Right atrium auricular region (tissue), 2 donors: ENCODE results near the gene KMT2E. TPM values are rescaled to one million over a fixed set of nuclear protein-coding genes. Genes with fewer than 3 reads are reported as not detected.

ENCODE experiments used
- DNase-seq: peaks from one replicate; pipeline ENCODE4 v3.0.0-alpha.2; 2019; ENCODE audit warnings: low spot score
- H3K27ac ChIP-seq, 2 donors: fragments of 200-600 bp; sonication (generic); 1 replicate in 1 of 2; 2 replicates in 1 of 2; pipeline ENCODE4 v1.5.1; 2016 to 2019
- H3K27me3 ChIP-seq, 2 donors: fragments of 200-600 bp; sonication (generic); one replicate each; pipeline versions ENCODE4 v1.5.1 to v1.6.0; 2017 to 2019
- H3K36me3 ChIP-seq: fragments of 200-600 bp; sonication (generic); one replicate; pipeline ENCODE4 v1.5.1; 2016
- H3K4me1 ChIP-seq, 2 donors: fragments of 200-600 bp; sonication (generic); one replicate each; pipeline versions ENCODE4 v1.5.1 to v1.6.0; 2017 to 2019
- H3K4me3 ChIP-seq, 2 donors: fragments of 200-600 bp; sonication (generic); 1 replicate in 1 of 2; 2 replicates in 1 of 2; pipeline ENCODE4 v1.5.1; 2017 to 2019; ENCODE audit warnings: mild to moderate bottlenecking in 1 of 2, moderate library complexity in 1 of 2
- H3K9me3 ChIP-seq, 2 donors: fragments of 200-600 bp; sonication (generic); one replicate each; pipeline ENCODE4 v1.5.1; 2019
- CTCF ChIP-seq, 2 donors: fragments of 200-600 bp; sonication (generic); IDR thresholded peaks; one replicate each; pipeline ENCODE4 v1.5.1; 2019; ENCODE audit warnings: antibody characterized with exemption in 2 of 2
- total RNA-seq, 2 donors: library from RNA; depleted of rRNA; stranded (reverse); fragments of >200 nt; gene quantifications; one replicate each; pipeline ENCODE4 v1.1.0, GENCODE V29; 2016

The KMT2E gene
- total RNA-seq, 2 donors from 2014 or later: 51.4 to 81.3 TPM

GRCh38 chr7:105007298-105007697, 6.7 kb upstream of the KMT2E start:
- Histone ChIP-seq H3K4me1 (peaks cover 0 to 80% of the 10 kb centered on the region in 2 donors), H3K27me3 (no peaks in the 10 kb centered on the region), H3K27ac (peak overlapping the region; percentile 49 to 100), H3K4me3 (no peak overlapping the region), H3K9me3 (no peaks in the 10 kb centered on the region), H3K36me3 (no peaks in the 10 kb centered on the region)
- TF ChIP-seq CTCF (IDR thresholded peaks at IDR 0.05): no peak
- no peak for DNase-seq

GRCh38 chr7:105009667-105010503, 4.1 kb upstream of the KMT2E start:
- TF ChIP-seq CTCF (IDR thresholded peaks at IDR 0.05): no peak
- peaks cover 0 to 55% of the 10 kb centered on the region in 2 donors for H3K4me1 ChIP-seq

GRCh38 chr7:105010504-105011130, 3.4 kb upstream of the KMT2E start:
- H3K9me3 ChIP-seq: no peaks in the 10 kb centered on the region
- no peak for DNase-seq

More at GRCh38 chr7:105009667-105010503, 4.1 kb upstream of the KMT2E start:
- no peak for DNase-seq
- no peaks in the 10 kb centered on the region for H3K9me3 ChIP-seq
- H3K36me3 ChIP-seq: no peaks in the 10 kb centered on the region
- peak overlapping the region; percentile 100 for H3K27ac ChIP-seq
- no peaks in the 10 kb centered on the region for H3K27me3 ChIP-seq
- H3K4me3 ChIP-seq: peak overlapping the region; percentile 76 to 93

GRCh38 chr7:105011141-105011830, 2.7 kb upstream of the KMT2E start:
- Histone ChIP-seq H3K4me3 (peak overlapping the region; percentile 76 to 93), H3K27ac (peak overlapping the region; percentile 100), H3K27me3 (no peaks in the 10 kb centered on the region), H3K36me3 (no peaks in the 10 kb centered on the region), H3K4me1 (peaks cover 0 to 45% of the 10 kb centered on the region in 2 donors), H3K9me3 (no peaks in the 10 kb centered on the region)
- no peak for DNase-seq
- no peak for TF ChIP-seq CTCF (IDR thresholded peaks at IDR 0.05)

More at GRCh38 chr7:105010504-105011130, 3.4 kb upstream of the KMT2E start:
- peak overlapping the region; percentile 76 to 93 for H3K4me3 ChIP-seq
- H3K27ac ChIP-seq: peak overlapping the region; percentile 100
- no peaks in the 10 kb centered on the region for H3K27me3 ChIP-seq
- peaks cover 0 to 47% of the 10 kb centered on the region in 2 donors for H3K4me1 ChIP-seq
- no peak for TF ChIP-seq CTCF (IDR thresholded peaks at IDR 0.05)
- H3K36me3 ChIP-seq: no peaks in the 10 kb centered on the region

GRCh38 chr7:105011831-105012502, 2.0 kb upstream of the KMT2E start:
- H3K4me1 ChIP-seq: peaks cover 0 to 42% of the 10 kb centered on the region in 2 donors

More at GRCh38 chr7:105011831-105012502, 2.0 kb upstream of the KMT2E start:
- no peaks in the 10 kb centered on the region for H3K9me3 ChIP-seq
- peak overlapping the region; percentile 100 for H3K27ac ChIP-seq
- DNase-seq: no peak
- peak overlapping the region; percentile 76 to 93 for H3K4me3 ChIP-seq
- H3K36me3 ChIP-seq: no peaks in the 10 kb centered on the region
- H3K27me3 ChIP-seq: no peaks in the 10 kb centered on the region
- TF ChIP-seq CTCF (IDR thresholded peaks at IDR 0.05): no peak
